GM12878 (cell line): Measurements from ENCODE around the gene INSIG1. TPM values are rescaled to one million over a fixed set of nuclear protein-coding genes. Genes with fewer than 3 reads are reported as not detected.
A peak's percentile ranks its signal among the peaks of the same experiment; 100 is the strongest.

Experiments used
- ATAC-seq: fragments of 200-7000 bp; cut with Tn5 transposase; 3 replicates; pipeline ENCODE4 v1.9.1; 2020; ENCODE audit warnings: mild to moderate bottlenecking, moderate library complexity
- BruUV-seq: library from RNA; stranded (reverse); fragments of 400-500 nt; replicated peaks from 2 replicates; lab custom pipeline; 2021; lab: Mats Ljungman, UMichigan
- CTCF ChIA-PET: fragments of 300-600 bp; sonication (Branson Sonifier 250); formaldehyde crosslinking; extraction: SDS; loops from one replicate; lab custom pipeline; 2021; ENCODE audit warnings: inconsistent platforms; lab: Yijun Ruan, JAX
- POLR2A ChIA-PET: fragments of 350-600 bp; formaldehyde crosslinking; extraction: SDS; loops from one replicate; lab custom pipeline; 2021; ENCODE audit warnings: inconsistent platforms; lab: Charles Lee
- RAD21 ChIA-PET: fragments of 300-600 bp; sonication (Branson Sonifier 250); formaldehyde crosslinking; loops from one replicate; lab custom pipeline; 2023; ENCODE audit warnings: antibody characterized with exemption; ENCODE audit not compliant: unreplicated experiment; lab: Charles Lee
- SMC1A ChIA-PET: fragments of 300-600 bp; sonication (Branson Sonifier 250); formaldehyde crosslinking; loops from one replicate; lab custom pipeline; 2023; ENCODE audit not compliant: unreplicated experiment, uncharacterized antibody; lab: Charles Lee
- DNase-seq: peaks from one replicate; pipeline ENCODE4 v3.0.0-alpha.2; 2011; ENCODE audit warnings: low read depth, low spot score
- FAIRE-seq: peaks from 3 replicates; lab custom pipeline; 2011; peaks lifted over from hg19 to GRCh38; lab: Jason Lieb, UNC
- H2AFZ ChIP-seq: 2 replicates; pipeline ENCODE4 v1.6.0; 2011; ENCODE audit warnings: low read depth, low read length, control low read depth; ENCODE audit not compliant: control insufficient read depth
- H3K27ac ChIP-seq: 2 replicates; pipeline ENCODE4 v1.5.1; 2011; ENCODE audit warnings: control low read depth; ENCODE audit not compliant: control insufficient read depth, insufficient read depth
- H3K27me3 ChIP-seq, 2 experiments: replicated peaks in 1 of 2; 2 replicates each; pipeline versions ENCODE4 v1.6.0 to v1.6.1; 2011; ENCODE audit warnings: low read length in 1 of 2; ENCODE audit not compliant: control insufficient read depth in 2 of 2, insufficient read depth in 2 of 2
- H3K36me3 ChIP-seq, 2 experiments: 2 replicates each; pipeline ENCODE4 v1.5.1; 2011; ENCODE audit warnings: low read length in 1 of 2; ENCODE audit not compliant: control insufficient read depth in 2 of 2, insufficient read depth in 2 of 2
- H3K4me1 ChIP-seq: 2 replicates; pipeline ENCODE4 v1.6.1; 2011; ENCODE audit warnings: mild to moderate bottlenecking, low read length, moderate library complexity, mixed read lengths; ENCODE audit not compliant: control insufficient read depth, insufficient read depth
- H3K4me2 ChIP-seq: 2 replicates; pipeline ENCODE4 v1.6.0; 2011; ENCODE audit warnings: control low read depth; ENCODE audit not compliant: control insufficient read depth, insufficient read depth
- H3K4me3 ChIP-seq: fragments of 200-600 bp; sonication (generic); 2 replicates; pipeline ENCODE4 v1.5.1; 2016
- H3K79me2 ChIP-seq: 2 replicates; pipeline ENCODE4 v1.6.0; 2011; ENCODE audit warnings: low read length; ENCODE audit not compliant: control insufficient read depth, insufficient read depth
- H3K9ac ChIP-seq: 2 replicates; pipeline ENCODE4 v1.8.0; 2011; ENCODE audit warnings: low read length, control low read depth, mixed read lengths; ENCODE audit not compliant: control insufficient read depth, insufficient read depth
- H3K9me3 ChIP-seq: replicated peaks from 3 replicates; pipeline ENCODE4 v1.5.1; 2011; ENCODE audit warnings: mild to moderate bottlenecking, low read length; ENCODE audit not compliant: control insufficient read depth, insufficient read depth
- H4K20me1 ChIP-seq: 2 replicates; pipeline ENCODE4 v1.6.0; 2011; ENCODE audit not compliant: control insufficient read depth, insufficient read depth
- EED ChIP-seq: sonication (generic); IDR thresholded peaks from 2 replicates; pipeline ENCODE4 v1.6.1; 2016; ENCODE audit warnings: antibody characterized with exemption, low read depth
- GATAD2B ChIP-seq: fragments of 450-650 bp; conservative IDR thresholded peaks from 2 replicates; pipeline ENCODE4 v1.6.1; 2017; ENCODE audit warnings: low read depth, mild to moderate bottlenecking, moderate library complexity
- HDGF ChIP-seq: fragments of 450-650 bp; IDR thresholded peaks from 2 replicates; pipeline ENCODE4 v1.6.1; 2016; ENCODE audit warnings: antibody characterized with exemption
- IKZF2 ChIP-seq, 2 experiments: fragments of 450-650 bp; IDR thresholded peaks; 2 replicates each; pipeline ENCODE4 v1.6.1; 2017; ENCODE audit warnings: mild to moderate bottlenecking in 2 of 2, moderate library complexity in 2 of 2
- MEF2A ChIP-seq: IDR thresholded peaks from 2 replicates; pipeline ENCODE4 v1.6.1; 2011; ENCODE audit warnings: low read depth, mild to moderate bottlenecking, low read length, moderate library complexity; ENCODE audit not compliant: insufficient read depth
- MTA2 ChIP-seq: fragments of 450-650 bp; IDR thresholded peaks from 2 replicates; pipeline ENCODE4 v1.6.1; 2016; ENCODE audit warnings: low read depth, mild to moderate bottlenecking, moderate library complexity
- NFYA ChIP-seq: IDR thresholded peaks from 2 replicates; pipeline ENCODE4 v1.6.1; 2011; ENCODE audit warnings: low read depth, mild to moderate bottlenecking, low read length, improper control_type of control experiment, borderline replicate concordance
- PAX8 ChIP-seq: fragments of 450-650 bp; IDR thresholded peaks from 2 replicates; pipeline ENCODE4 v1.6.1; 2017; ENCODE audit warnings: mild to moderate bottlenecking, moderate library complexity
- POLR2AphosphoS5 ChIP-seq: IDR thresholded peaks from 2 replicates; pipeline ENCODE4 v1.6.1; 2011; ENCODE audit warnings: mild to moderate bottlenecking, low read length, inconsistent platforms
- SRF ChIP-seq, 2 experiments: IDR thresholded peaks; 2 replicates each; pipeline ENCODE4 v1.6.1; 2011; ENCODE audit warnings: low read depth in 2 of 2, low read length in 2 of 2, mild to moderate bottlenecking in 1 of 2, moderate library complexity in 1 of 2
- YBX1 ChIP-seq: fragments of 450-650 bp; IDR thresholded peaks from 2 replicates; pipeline ENCODE4 v1.6.1; 2016; ENCODE audit warnings: antibody characterized with exemption
- WGBS: methylation state at CpG from one replicate; pipeline ENCODE4 v1.1.6; 2016; ENCODE audit warnings: low lambda C conversion rate; ENCODE audit not compliant: insufficient replicate concordance, insufficient coverage; ENCODE audit errors: missing lambda C conversion rate; 5-methylcytosine and 5-hydroxymethylcytosine counted together
- in situ Hi-C: fragments of 300-500 bp; cut with MboI; formaldehyde crosslinking; loops from 9 replicates; pipeline ENCODE4 v1.14.3; 2018; ENCODE audit warnings: mixed read lengths
- intact Hi-C: fragments of 100-400 bp; cut with micrococcal nuclease; formaldehyde crosslinking; loops from one replicate; pipeline ENCODE4 v1.14.2; 2022; ENCODE audit not compliant: unreplicated experiment
- polyA plus RNA-seq, 11 experiments: library from polyadenylated mRNA; depleted of rRNA in 4 of 11; unstranded in 6 of 11; stranded (reverse) in 5 of 11; fragments of >200 nt; fragmentation: Nextera tagmentation in 4 of 11; fragmentation: Illumina TruSeq in 1 of 11; extraction: Ambion mirVana in 4 of 11; extraction: Trizol in 1 of 11; gene quantifications; 1 replicate in 1 of 11; 2 replicates in 10 of 11; pipeline versions ENCODE4 v1.2.1 to v1.2.3, GENCODE V29; 2011 to 2016; ENCODE audit warnings: inconsistent platforms in 2 of 11, missing spikeins in 2 of 11, low read depth in 1 of 11
- total RNA-seq, 4 experiments: library from RNA; depleted of rRNA in 3 of 4; stranded (reverse); fragments of >200 nt in 3 of 4; fragmentation: Illumina TruSeq in 1 of 4; extraction: Trizol in 1 of 4; gene quantifications; 2 replicates each; pipeline versions ENCODE4 v1.2.1 to v1.2.3, GENCODE V29; 2013 to 2021
- TF ChIP-seq, protein P1 (sequence below): IDR thresholded peaks from 2 replicates; pipeline ENCODE4 v1.6.1; 2012; ENCODE audit warnings: low read depth, low read length, improper control_type of control experiment
- TF ChIP-seq, protein P2 (sequence below): fragments of 450-650 bp; IDR thresholded peaks from 2 replicates; pipeline ENCODE4 v1.6.1; 2016; ENCODE audit warnings: mild to moderate bottlenecking

Gene INSIG1
- total and polyA plus RNA-seq, 10 of the 15 experiments (the other 5 are each of a cell fraction or from before 2014, with no cell fraction given) = 29.6 to 168 (median 91.1) TPM

DNA sequence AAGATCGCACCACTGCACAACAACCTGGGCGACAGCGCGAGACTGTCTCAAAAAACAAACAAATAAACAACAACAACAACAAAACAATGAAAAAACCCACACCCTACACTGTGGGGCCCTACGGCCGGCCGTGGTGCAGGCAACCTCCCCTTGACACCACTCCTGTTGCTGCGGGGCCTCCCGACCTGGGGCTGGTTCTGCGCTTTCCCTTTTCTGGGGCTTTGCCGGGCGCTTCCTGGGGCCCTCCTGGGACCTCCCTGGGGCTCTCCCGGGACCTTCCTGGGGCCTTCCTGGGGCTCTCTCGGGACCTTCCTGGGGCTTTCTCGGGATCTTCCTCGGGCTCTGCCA, 46.6 kb downstream of the INSIG1 start:
- no peak for DNase-seq
- ChIA-PET RAD21 (interaction anchor here (0.8 to 2.4 kb wide), 13 partner anchors 13 to 432 kb away, joined by 3 to 39 read pairs (median 5); partner anchors contain the start of gene INSIG1), SMC1A (interaction anchor here (1.1 to 3.4 kb wide), 8 partner anchors 42 to 431 kb away, joined by 4 to 31 read pairs (median 5); no protein-coding TSS in a partner anchor), POLR2A (interaction anchor here (1.2 to 1.3 kb wide), 2 partner anchors 40 to 45 kb away, joined by 4 to 7 read pairs; no protein-coding TSS in a partner anchor), CTCF (interaction anchor here (0.6 to 3.5 kb wide), 18 partner anchors 11 to 1669 kb away, joined by 3 to 43 read pairs (median 5); no protein-coding TSS in a partner anchor)
- Histone ChIP-seq H3K4me2 (peak overlapping the region; percentile 87), H3K27me3 (no peaks in the 10 kb centered on the region), H3K36me3 (no peaks in the 10 kb centered on the region), H3K9me3 (no peaks in the 10 kb centered on the region), H3K27ac (no peak overlapping the region), H3K4me3 (no peak overlapping the region), H3K9ac (peak overlapping the region; percentile 39; the same call in 1 of the 2 replicates), H3K79me2 (no peaks in the 10 kb centered on the region), H4K20me1 (no peaks in the 10 kb centered on the region), H2AFZ (no peak overlapping the region), H3K4me1 (peaks cover 6% of the 10 kb centered on the region)
- FAIRE-seq = no peak
- intact Hi-C loops = loop anchor here (1.0 to 10.0 kb wide), 5 partner anchors 45 to 511 kb away; partner anchors contain the start of gene PAXIP1
- WGBS = 10% methylated on average over 12 of the region's 16 CpGs
- peak; percentile 73 for ATAC-seq
- no TSS peak for BruUV-seq
- in situ Hi-C loops = loop anchor here (5.0 kb wide), 2 partner anchors 157 to 417 kb away; no protein-coding TSS in a partner anchor
- TF ChIP-seq YBX1 (no peak), SRF (IDR thresholded peaks at IDR 0.05; ENCODE audit: low read depth in 2 of 2, low read length in 2 of 2) (peak in 1 of 2 experiments; percentile 3; a peak in 1 of 4 replicates), NFYA (no peak), IKZF2 (IDR thresholded peaks at IDR 0.05) (peak; percentile 71 to 75), POLR2AphosphoS5 (no peak), MTA2 (0 out of 2 replicates have a peak, but pooled peaks have one; percentile 35), PAX8 (no peak), MEF2A (no peak), EED (0 out of 2 replicates have a peak, but pooled peaks have one; percentile 89), HDGF (peak; percentile 62), GATAD2B (no peak)
- TF ChIP-seq, protein P1, sequence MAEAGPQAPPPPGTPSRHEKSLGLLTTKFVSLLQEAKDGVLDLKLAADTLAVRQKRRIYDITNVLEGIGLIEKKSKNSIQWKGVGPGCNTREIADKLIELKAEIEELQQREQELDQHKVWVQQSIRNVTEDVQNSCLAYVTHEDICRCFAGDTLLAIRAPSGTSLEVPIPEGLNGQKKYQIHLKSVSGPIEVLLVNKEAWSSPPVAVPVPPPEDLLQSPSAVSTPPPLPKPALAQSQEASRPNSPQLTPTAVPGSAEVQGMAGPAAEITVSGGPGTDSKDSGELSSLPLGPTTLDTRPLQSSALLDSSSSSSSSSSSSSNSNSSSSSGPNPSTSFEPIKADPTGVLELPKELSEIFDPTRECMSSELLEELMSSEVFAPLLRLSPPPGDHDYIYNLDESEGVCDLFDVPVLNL = no peak
- TF ChIP-seq, protein P2, sequence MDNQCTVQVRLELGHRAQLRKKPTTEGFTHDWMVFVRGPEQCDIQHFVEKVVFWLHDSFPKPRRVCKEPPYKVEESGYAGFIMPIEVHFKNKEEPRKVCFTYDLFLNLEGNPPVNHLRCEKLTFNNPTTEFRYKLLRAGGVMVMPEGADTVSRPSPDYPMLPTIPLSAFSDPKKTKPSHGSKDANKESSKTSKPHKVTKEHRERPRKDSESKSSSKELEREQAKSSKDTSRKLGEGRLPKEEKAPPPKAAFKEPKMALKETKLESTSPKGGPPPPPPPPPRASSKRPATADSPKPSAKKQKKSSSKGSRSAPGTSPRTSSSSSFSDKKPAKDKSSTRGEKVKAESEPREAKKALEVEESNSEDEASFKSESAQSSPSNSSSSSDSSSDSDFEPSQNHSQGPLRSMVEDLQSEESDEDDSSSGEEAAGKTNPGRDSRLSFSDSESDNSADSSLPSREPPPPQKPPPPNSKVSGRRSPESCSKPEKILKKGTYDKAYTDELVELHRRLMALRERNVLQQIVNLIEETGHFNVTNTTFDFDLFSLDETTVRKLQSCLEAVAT = 0 out of 2 replicates have a peak, but pooled peaks have one; percentile 41
